ENCODE measurements around the gene ADAMTS8. TPM values are rescaled to one million over a fixed set of nuclear protein-coding genes. Genes with fewer than 3 reads are reported as not detected.

ADAMTS8 gene
- polyA plus RNA-seq, 2 of the 4 experiments (the other 2 are of a cell fraction): 0.17 to 0.26 TPM

DNA sequence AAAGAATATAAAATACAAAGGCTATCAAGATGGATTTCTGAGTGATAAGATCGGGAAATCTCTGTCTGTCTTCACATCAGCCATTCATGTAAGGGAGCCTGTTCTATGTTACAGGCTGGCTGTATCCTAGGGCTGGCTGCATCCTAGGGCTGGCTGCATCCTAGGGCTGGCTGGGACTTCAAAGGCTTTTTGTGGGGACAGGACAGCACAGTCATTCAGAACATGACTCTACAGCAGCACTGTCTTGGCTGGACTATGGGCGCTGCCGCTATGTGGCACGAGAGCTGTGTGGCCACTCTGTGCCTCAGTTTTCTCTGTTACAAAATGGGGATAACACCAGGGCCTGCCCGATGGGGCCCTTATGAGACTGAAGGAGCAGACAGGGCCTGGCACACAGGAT lies 10.2 kb downstream of the ADAMTS8 start:
- no peaks in the 10 kb centered on the region for H3K9me3 ChIP-seq
- POLR2A ChIA-PET: no interaction called here
- H3K27ac ChIP-seq: no peak overlapping the region
- CTCF ChIA-PET: interaction anchor here (1.0 to 2.4 kb wide), 2 partner anchors 16 to 27 kb away, joined by 3 to 7 read pairs; no protein-coding TSS in a partner anchor
- FAIRE-seq: no peak
- peaks cover 10% of the 10 kb centered on the region for H3K4me1 ChIP-seq
- no peak for DNase-seq (ENCODE audit: low read depth in 1 of 2, low spot score in 1 of 2)
- 85% methylated on average over 4 of the region's 5 CpGs for WGBS (ENCODE audit: missing lambda C conversion rate)
- no peak for ATAC-seq
- TF ChIP-seq EHF (CRISPR knock-in tag; IDR thresholded peaks at IDR 0.05) (no peak), EHMT2 (IDR thresholded peaks at IDR 0.05; ENCODE audit: low read depth) (no peak), PHF8 (IDR thresholded peaks at IDR 0.05; ENCODE audit: borderline replicate concordance, low read depth) (no peak), ZSCAN20 (CRISPR knock-in tag; IDR thresholded peaks at IDR 0.05) (no peak), ZNF302 (CRISPR knock-in tag; IDR thresholded peaks at IDR 0.05) (no peak), ZC3H11A (IDR thresholded peaks at IDR 0.05) (no peak), PBX3 (IDR thresholded peaks at IDR 0.05) (no peak), CBX2 (IDR thresholded peaks at IDR 0.05; ENCODE audit: borderline replicate concordance, low read depth) (no peak), POLR2AphosphoS2 (conservative IDR thresholded peaks at IDR 0.05; ENCODE audit: low read length) (no peak), MYC (IDR thresholded peaks at IDR 0.05; ENCODE audit: borderline replicate concordance, low read length) (no peak), CHD4 (IDR thresholded peaks at IDR 0.05; ENCODE audit: borderline replicate concordance) (no peak)
- TF ChIP-seq, protein P1, sequence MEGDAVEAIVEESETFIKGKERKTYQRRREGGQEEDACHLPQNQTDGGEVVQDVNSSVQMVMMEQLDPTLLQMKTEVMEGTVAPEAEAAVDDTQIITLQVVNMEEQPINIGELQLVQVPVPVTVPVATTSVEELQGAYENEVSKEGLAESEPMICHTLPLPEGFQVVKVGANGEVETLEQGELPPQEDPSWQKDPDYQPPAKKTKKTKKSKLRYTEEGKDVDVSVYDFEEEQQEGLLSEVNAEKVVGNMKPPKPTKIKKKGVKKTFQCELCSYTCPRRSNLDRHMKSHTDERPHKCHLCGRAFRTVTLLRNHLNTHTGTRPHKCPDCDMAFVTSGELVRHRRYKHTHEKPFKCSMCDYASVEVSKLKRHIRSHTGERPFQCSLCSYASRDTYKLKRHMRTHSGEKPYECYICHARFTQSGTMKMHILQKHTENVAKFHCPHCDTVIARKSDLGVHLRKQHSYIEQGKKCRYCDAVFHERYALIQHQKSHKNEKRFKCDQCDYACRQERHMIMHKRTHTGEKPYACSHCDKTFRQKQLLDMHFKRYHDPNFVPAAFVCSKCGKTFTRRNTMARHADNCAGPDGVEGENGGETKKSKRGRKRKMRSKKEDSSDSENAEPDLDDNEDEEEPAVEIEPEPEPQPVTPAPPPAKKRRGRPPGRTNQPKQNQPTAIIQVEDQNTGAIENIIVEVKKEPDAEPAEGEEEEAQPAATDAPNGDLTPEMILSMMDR (IDR thresholded peaks at IDR 0.05): no peak
- H3K4me2 ChIP-seq: no peak overlapping the region
- no peak overlapping the region for H3K4me3 ChIP-seq

DNA sequence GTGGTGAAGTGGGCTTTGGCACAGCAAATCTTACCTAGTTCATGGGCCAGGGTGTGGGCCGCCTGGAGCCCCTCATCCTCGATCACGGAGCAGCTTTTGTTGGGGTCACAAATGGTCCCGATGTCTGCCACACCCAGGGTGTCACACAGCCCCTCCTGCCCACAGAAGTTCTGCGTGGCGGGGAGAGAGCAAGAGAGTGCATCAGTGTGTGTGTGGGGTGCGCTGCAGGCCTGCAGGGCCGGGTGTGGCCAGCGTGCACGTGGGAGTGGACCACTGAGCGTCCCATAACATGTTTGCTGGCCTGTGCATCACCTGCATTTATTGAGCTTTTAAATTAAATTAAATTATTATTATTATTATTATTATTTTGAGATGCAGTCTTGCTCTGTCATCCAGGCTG lies 11.5 kb downstream of the ADAMTS8 start:
- Histone ChIP-seq H3K27ac (no peak overlapping the region), H3K9me3 (no peaks in the 10 kb centered on the region), H3K4me3 (no peak overlapping the region), H3K4me2 (no peak overlapping the region), H3K4me1 (peaks cover 13% of the 10 kb centered on the region)
- FAIRE-seq (no peak), ATAC-seq (no peak), DNase-seq (ENCODE audit: low read depth in 1 of 2, low spot score in 1 of 2) (no peak)
- ChIA-PET POLR2A (no interaction called here), CTCF (interaction anchor here (0.8 to 3.3 kb wide), 10 partner anchors 8 to 500 kb away, joined by 3 to 9 read pairs (median 4); partner anchors contain the start of genes ADAMTS8 and SNX19)
- no peak for TF ChIP-seq RNF2 (IDR thresholded peaks at IDR 0.05; ENCODE audit: borderline replicate concordance, low read depth)
- TF ChIP-seq HDAC2 (IDR thresholded peaks at IDR 0.05): no peak
- no peak for TF ChIP-seq MAFK (IDR thresholded peaks at IDR 0.05; ENCODE audit: partially characterized antibody)
- no peak for TF ChIP-seq POLR2A (IDR thresholded peaks at IDR 0.05; ENCODE audit: low read length)
- TF ChIP-seq USF2 (IDR thresholded peaks at IDR 0.05): no peak
- no peak for TF ChIP-seq ATOH8 (CRISPR knock-in tag; IDR thresholded peaks at IDR 0.05; ENCODE audit: low read depth)
- TF ChIP-seq POLR2AphosphoS2 (conservative IDR thresholded peaks at IDR 0.05; ENCODE audit: low read length): no peak
- no peak for TF ChIP-seq EHMT2 (IDR thresholded peaks at IDR 0.05; ENCODE audit: low read depth)
- TF ChIP-seq TP53 (CRISPR knock-in tag; IDR thresholded peaks at IDR 0.05): no peak
- no peak for TF ChIP-seq PBX3 (IDR thresholded peaks at IDR 0.05)
- TF ChIP-seq FOXS1 (CRISPR knock-in tag; IDR thresholded peaks at IDR 0.05): no peak
- no peak for TF ChIP-seq ESRRA (IDR thresholded peaks at IDR 0.05; ENCODE audit: borderline replicate concordance, low read length)
- no peak for TF ChIP-seq RAD21 (conservative IDR thresholded peaks at IDR 0.05 in 1 of 2, IDR thresholded peaks at IDR 0.05 in 1 of 2)
- TF ChIP-seq HOXB13 (CRISPR knock-in tag; IDR thresholded peaks at IDR 0.05; ENCODE audit: low read depth): no peak
- no peak for TF ChIP-seq GATA3 (IDR thresholded peaks at IDR 0.05; ENCODE audit: borderline replicate concordance)
- no peak for TF ChIP-seq HOXB5 (CRISPR knock-in tag; IDR thresholded peaks at IDR 0.05)
- no peak for TF ChIP-seq EP300 (IDR thresholded peaks at IDR 0.05)
- no peak for TF ChIP-seq ZC3H11A (IDR thresholded peaks at IDR 0.05)
- no peak for TF ChIP-seq TFCP2L1 (CRISPR knock-in tag; IDR thresholded peaks at IDR 0.05)
- TF ChIP-seq BCL3 (IDR thresholded peaks at IDR 0.05): no peak
- 89% methylated on average over 5 of the region's 11 CpGs for WGBS (ENCODE audit: missing lambda C conversion rate)

Measured in A549 (cell line).